GM11168 (cell line): Measurements from ENCODE around the gene ZNF808.
"Not testable (repeated sequence)": the region's sequence is repeated elsewhere in the genome, so short reads cannot be mapped to it uniquely, and the experiment has no call there.

Experiments used
- in situ Hi-C: fragments of 300-500 bp; cut with MboI; formaldehyde crosslinking; loops from one replicate; pipeline ENCODE4 v1.12.0; 2022; ENCODE audit warnings: low sequenced_read_pairs; ENCODE audit not compliant: unreplicated experiment

ZNF808 gene

GRCh38 chr19:52527134-52527955 lies at the start of gene ZNF808:
Gene ZNF808, plus strand, starts transcription at chr19:52527668. Its CDS starts 15,617 bp downstream, at chr19:52543285.
- in situ Hi-C loops, result no loop called here

- in situ Hi-C loops, result not testable (repeated sequence)
Measured at GRCh38 chr19:52484111-52484743, 43.2 kb upstream of the ZNF808 start.

GRCh38 chr19:52485064-52485463 lies 42.4 kb upstream of the ZNF808 start:
- in situ Hi-C loops, result not testable (repeated sequence)

- in situ Hi-C loops, result not testable (repeated sequence)
Measured at GRCh38 chr19:52485561-52486240, 41.8 kb upstream of the ZNF808 start.

- in situ Hi-C loops, result no loop called here
Measured at GRCh38 chr19:52492201-52492993, 35.1 kb upstream of the ZNF808 start.

GRCh38 chr19:52492994-52493470 lies 34.4 kb upstream of the ZNF808 start:
- in situ Hi-C loops, result no loop called here

GRCh38 chr19:52494518-52494917 lies 33.0 kb upstream of the ZNF808 start:
- in situ Hi-C loops, result no loop called here

GRCh38 chr19:52498571-52498970 lies 28.9 kb upstream of the ZNF808 start:
- in situ Hi-C loops, result no loop called here

GRCh38 chr19:52500474-52500873 lies 27.0 kb upstream of the ZNF808 start:
- in situ Hi-C loops, result not testable (repeated sequence)

- in situ Hi-C loops, result not testable (repeated sequence)
Measured at GRCh38 chr19:52500991-52501390, 26.5 kb upstream of the ZNF808 start.

GRCh38 chr19:52507266-52507665 lies 20.2 kb upstream of the ZNF808 start:
- in situ Hi-C loops, result no loop called here

- in situ Hi-C loops, result no loop called here
Measured at GRCh38 chr19:52516191-52516590, 11.3 kb upstream of the ZNF808 start.

GRCh38 chr19:52518646-52519045 lies 8.8 kb upstream of the ZNF808 start:
- in situ Hi-C loops, result no loop called here

GRCh38 chr19:52519175-52519574 lies 8.3 kb upstream of the ZNF808 start:
- in situ Hi-C loops, result not testable (repeated sequence)

- in situ Hi-C loops, result no loop called here
Measured at GRCh38 chr19:52520013-52520412, 7.5 kb upstream of the ZNF808 start.

- in situ Hi-C loops, result no loop called here
Measured at GRCh38 chr19:52522551-52522950, 4.9 kb upstream of the ZNF808 start.

GRCh38 chr19:52524086-52524485 lies 3.4 kb upstream of the ZNF808 start:
- in situ Hi-C loops, result no loop called here

- in situ Hi-C loops, result no loop called here
Measured at GRCh38 chr19:52527956-52528351, 486 bp downstream of the ZNF808 start.

GRCh38 chr19:52532480-52532879 lies 5.0 kb downstream of the ZNF808 start:
- in situ Hi-C loops, result no loop called here

- in situ Hi-C loops, result no loop called here
Measured at GRCh38 chr19:52533901-52534300, 6.4 kb downstream of the ZNF808 start.
